T-helper 2 cell treated with Interferon-gamma antibody and Interleukin-4, amounts not matched to agents 100 ng/mL and 5 ng/mL, for 36 hours (primary cell): ENCODE data around the gene RIMBP2. TPM values are rescaled to one million over a fixed set of nuclear protein-coding genes. Genes with fewer than 3 reads are reported as not detected.

ENCODE experiments used
- intact Hi-C: fragments of 100-400 bp; cut with micrococcal nuclease; formaldehyde crosslinking; loops from one replicate; pipeline ENCODE4 v1.15.1; 2023
- total RNA-seq: library from RNA; stranded (reverse); gene quantifications from 2 replicates; pipeline ENCODE4 v1.2.3, GENCODE V29; 2022

The RIMBP2 gene
- total RNA-seq, 1 donor from 2014 or later = not detected

DNA sequence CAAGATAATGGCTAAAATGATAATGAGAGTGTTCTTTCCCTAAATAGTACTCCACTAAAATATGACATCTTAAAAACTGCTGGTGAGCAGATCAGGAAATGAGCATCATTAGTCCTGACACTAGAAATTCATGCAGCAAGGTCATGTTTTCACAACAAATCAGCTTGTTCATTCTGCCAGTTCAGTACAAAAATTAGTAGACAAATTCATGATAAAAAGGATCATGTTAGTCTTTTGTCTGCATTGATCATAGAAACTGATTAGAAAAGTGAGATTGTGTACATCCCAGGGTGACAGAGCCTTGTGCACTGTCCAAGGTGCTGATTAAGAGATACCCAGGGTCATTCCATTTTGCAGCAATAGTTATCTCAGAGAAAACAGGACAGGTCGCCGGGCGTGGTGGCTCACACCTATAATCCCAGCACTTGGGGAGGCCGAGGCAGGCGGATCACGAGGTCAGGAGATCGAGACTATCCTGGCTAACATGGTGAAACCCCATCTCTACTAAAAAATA is 163.6 kb downstream of the RIMBP2 start:
- intact Hi-C loops = no loop called here

- intact Hi-C loops = no loop called here
Observed at GRCh38 chr12:130549361-130549760, 166.7 kb downstream of the RIMBP2 start.

- intact Hi-C loops = no loop called here
Observed at GRCh38 chr12:130547480-130548155, 168.5 kb downstream of the RIMBP2 start.

DNA sequence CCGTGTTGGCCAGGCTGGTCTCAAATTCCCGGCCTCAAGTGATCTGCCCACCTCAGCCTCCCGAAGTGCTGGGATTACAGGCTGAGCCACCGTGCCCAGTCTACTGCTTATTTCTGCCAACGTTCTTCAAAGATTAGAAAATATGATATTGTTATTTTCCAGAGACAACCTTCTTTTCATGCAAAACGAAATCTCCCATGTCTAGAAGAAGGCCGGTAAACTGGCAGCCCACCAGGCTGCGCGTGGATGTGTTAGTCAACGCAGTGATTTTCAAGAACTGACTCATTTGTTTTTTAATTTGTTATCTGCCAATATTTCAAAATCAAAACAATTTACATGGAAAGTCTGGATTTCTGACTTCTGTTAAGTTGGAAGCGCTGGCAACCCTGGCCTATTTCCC is 169.6 kb downstream of the RIMBP2 start:
- intact Hi-C loops = no loop called here

GRCh38 chr12:130545475-130545874 is 170.6 kb downstream of the RIMBP2 start:
- intact Hi-C loops = no loop called here

GRCh38 chr12:130540376-130540775 is 175.7 kb downstream of the RIMBP2 start:
- intact Hi-C loops = no loop called here

GRCh38 chr12:130538343-130539095 is 177.6 kb downstream of the RIMBP2 start:
- intact Hi-C loops = no loop called here

- intact Hi-C loops = no loop called here
Observed at GRCh38 chr12:130537655-130538054, 178.4 kb downstream of the RIMBP2 start.

- intact Hi-C loops = no loop called here
Observed at GRCh38 chr12:130537051-130537450, 179.0 kb downstream of the RIMBP2 start.

DNA sequence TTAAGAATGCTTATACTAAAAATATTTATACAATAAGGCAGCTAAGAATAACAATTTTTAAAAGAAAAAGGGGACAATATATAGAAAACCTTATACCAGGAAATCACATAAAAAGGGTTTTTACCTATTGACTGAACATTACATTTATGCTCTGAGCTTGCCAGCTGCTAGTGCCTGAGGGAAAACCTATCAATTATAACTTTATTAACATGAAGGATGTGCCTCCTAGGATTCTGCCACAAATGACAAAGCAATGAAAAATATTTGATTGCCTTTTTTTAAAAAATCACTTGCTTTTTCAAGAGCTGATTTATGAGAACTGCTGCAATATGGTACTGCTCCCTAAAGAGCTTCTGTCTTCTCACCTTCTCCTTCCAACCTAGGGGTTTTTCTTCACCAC is 185.7 kb downstream of the RIMBP2 start:
- intact Hi-C loops = no loop called here

DNA sequence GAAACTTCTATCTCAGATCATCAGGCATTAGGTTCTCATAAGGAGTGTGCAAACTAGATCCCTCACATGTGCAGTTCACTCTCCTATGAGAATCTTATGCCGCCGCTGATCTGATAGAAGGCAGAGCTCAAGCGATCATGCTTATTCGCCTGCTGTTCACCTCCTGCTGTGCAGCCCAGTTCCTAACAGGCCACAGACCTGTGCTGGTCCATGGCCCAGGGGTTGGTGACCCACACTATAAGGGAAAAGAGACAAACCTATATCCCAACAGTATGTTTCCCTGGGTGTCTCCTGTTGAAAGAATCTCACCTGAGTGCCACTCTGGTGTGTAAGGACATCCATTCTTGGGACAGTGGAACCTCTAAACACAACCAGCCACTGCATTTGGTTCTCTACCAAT is 186.3 kb downstream of the RIMBP2 start:
- intact Hi-C loops = no loop called here

GRCh38 chr12:130527239-130527638 is 188.9 kb downstream of the RIMBP2 start:
- intact Hi-C loops = no loop called here

- intact Hi-C loops = no loop called here
Observed at GRCh38 chr12:130526813-130527212, 189.3 kb downstream of the RIMBP2 start.

DNA sequence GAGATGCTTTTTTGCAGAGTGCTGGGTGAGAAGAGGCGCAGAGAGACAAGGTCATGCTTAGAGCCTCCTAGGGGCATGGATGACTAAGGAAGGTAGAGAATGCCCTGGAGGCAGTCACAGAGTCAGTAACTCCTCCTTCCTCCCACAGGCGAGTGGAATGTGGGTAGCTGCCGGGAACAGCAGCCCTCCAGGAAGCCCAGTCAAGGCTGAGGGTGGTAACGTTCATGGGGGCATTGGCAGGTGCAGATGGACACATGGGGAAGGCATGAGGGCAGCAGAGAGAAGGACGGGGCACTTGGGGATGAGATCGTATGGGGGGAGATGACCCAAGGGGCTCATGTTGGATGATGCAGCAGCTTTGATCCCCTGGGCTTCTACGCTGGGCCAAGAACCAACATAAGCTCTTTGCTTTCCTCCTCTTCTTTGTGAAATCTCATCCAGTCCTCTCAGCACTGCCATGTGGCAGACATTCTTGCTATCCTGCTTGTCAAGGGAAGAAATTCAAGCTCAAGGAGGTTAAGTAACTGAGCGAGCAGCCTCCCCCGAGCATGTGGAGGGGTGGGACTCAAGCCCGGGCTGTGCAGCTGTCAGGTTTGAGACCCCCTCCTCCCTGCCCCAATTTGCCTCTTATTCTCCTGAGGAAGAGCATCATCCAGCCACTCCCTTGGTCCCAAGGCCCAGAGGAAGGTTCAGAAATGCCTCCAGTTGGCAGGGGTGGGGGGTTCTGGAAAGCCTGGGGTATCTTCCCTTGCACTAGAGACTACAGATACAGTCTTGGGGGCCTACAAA is 190.5 kb downstream of the RIMBP2 start:
- intact Hi-C loops = no loop called here

- intact Hi-C loops = no loop called here
Observed at GRCh38 chr12:130524759-130525158, 191.3 kb downstream of the RIMBP2 start.

- intact Hi-C loops = no loop called here
Observed at GRCh38 chr12:130523863-130524614, 192.1 kb downstream of the RIMBP2 start.

DNA sequence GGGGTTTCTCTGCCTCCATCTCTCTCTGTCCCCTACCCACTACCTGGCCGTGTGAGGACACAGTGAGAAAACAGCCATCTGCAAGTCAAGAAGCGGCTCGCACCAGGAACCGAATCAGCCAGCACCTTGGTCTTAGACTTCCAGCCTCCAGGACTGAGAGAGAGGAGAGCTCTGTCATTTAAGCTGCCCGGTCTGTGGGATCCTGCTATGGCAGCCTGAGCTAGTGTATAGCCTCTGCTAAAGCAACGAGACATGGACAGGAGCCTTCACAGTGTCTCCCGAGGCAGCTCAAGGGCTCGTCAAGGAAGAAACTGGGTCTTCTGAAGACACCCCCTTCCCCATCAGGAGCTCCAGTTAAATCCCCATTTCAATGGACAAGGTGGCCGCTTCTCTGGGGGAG is 192.9 kb downstream of the RIMBP2 start:
- intact Hi-C loops = no loop called here

DNA sequence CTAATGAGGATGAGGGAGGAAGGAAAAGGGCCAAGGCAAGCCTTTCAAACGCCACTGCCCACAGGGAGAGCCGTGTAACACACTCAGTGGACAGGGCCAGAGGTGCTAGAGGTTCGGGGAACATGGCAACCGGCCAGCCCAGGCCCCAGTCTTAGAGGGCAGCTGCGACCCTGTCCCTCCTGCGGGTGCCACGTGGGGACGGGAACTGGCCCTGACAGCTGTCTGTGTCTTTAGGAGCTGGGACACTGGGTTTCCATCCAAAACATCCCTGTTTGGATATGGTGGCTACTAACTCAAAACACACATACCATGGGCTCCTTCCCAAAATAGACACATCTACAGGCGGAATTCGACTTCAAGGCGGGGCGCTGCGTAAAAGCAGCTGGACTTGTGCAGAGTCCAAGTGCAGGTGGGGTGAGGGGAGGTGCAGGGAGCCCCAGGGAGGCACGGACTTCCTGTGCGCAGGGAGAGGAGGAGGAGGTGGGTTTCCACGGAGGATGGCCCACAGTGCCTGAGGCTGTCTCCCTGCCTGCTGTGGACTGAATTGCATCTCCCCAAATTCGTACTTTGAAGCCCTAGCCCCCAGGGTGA is 193.8 kb downstream of the RIMBP2 start:
- intact Hi-C loops = no loop called here

DNA sequence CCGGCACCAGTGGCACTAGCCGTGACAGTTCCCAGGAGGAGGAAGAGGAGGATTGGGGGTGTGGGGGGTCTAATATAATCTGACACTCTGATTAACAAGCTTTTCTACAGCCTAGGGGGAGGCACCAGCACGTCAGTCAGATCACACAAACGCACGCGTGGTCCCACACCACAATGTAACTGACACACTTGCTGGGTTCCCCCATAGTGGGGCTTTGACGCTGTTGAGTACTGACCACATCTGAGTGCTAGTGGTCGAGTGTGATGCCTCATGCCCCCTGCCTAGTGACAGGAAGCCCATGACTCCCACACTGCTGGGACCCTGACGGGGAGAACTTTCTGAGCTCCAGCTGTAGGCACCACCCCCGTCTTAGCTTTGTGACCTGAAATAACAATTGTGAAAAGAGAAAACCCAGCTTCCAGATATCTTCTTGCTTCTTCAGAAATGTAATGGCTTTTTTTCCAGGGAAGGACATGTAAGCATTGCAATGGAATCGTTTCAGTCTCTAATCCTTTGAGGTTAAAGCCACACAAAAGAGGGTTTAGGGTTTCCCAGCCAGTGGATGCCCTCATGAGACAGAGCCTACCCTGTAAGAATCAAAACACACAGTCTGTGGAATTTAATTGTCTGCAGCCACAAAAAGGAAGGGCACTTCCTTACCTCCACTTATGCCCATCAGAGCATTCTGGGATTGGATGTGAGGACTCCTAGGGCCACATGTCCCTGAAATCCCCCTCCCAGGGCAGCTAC is 194.5 kb downstream of the RIMBP2 start:
- intact Hi-C loops = no loop called here

- intact Hi-C loops = no loop called here
Observed at GRCh38 chr12:130520784-130521183, 195.3 kb downstream of the RIMBP2 start.
